HUES64 (cell line): ENCODE measurements around the gene RNPEP.

Experiments used
- H3K27ac ChIP-seq: 2 replicates; pipeline ENCODE4 v1.7.0; 2013; ENCODE audit warnings: low read depth, low read length, inconsistent platforms
- H3K27me3 ChIP-seq: 2 replicates; pipeline ENCODE4 v1.6.1; 2013; ENCODE audit warnings: mild to moderate bottlenecking, low read length; ENCODE audit not compliant: insufficient read depth
- H3K36me3 ChIP-seq: 2 replicates; pipeline ENCODE4 v1.6.1; 2013; ENCODE audit warnings: mild to moderate bottlenecking, low read length; ENCODE audit not compliant: insufficient read depth
- H3K4me1 ChIP-seq: 2 replicates; pipeline ENCODE4 v1.6.1; 2013; ENCODE audit warnings: mild to moderate bottlenecking, low read length, moderate library complexity; ENCODE audit not compliant: insufficient read depth
- H3K4me3 ChIP-seq: 2 replicates; pipeline ENCODE4 v1.5.1; 2013; ENCODE audit warnings: mild to moderate bottlenecking, low read length, moderate library complexity
- H3K9ac ChIP-seq: 2 replicates; pipeline ENCODE4 v1.6.1; 2013; ENCODE audit warnings: mild to moderate bottlenecking, low read depth, low read length
- H3K9me3 ChIP-seq: 2 replicates; pipeline ENCODE4 v1.6.1; 2013; ENCODE audit warnings: low read depth, low read length; ENCODE audit not compliant: insufficient read depth
- WGBS: fragments of 150-250, 120-280 bp; methylation state at CpG from one replicate; pipeline ENCODE4 v1.1.7; 2013; ENCODE audit warnings: missing lambda C conversion rate; 5-methylcytosine and 5-hydroxymethylcytosine counted together

Gene RNPEP

DNA sequence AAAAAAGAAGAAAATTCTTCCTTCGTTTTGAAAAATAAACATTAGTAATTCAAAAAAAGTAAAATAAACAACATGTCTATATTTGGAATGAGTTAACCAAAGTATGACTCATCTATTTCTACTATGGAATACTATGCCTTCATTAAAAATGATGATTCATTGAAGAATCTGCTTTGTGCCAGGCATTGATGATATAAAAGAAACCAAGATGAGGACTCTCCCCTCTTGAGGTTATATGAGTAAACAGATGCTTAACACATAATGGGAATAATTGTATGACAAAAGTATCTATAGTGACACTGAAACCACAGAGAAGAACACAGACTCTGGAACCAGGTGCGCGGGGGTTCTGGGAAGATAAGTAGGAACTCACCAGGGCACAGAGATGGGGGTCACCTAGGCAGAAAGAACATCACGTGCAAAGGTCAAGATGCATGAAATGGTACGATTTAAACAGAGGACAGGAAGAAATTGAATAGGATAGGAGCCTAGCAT lies 46.8 kb downstream of the RNPEP start:
- H3K27ac ChIP-seq, result no peak overlapping the region
- no peak overlapping the region for H3K9ac ChIP-seq
- H3K4me3 ChIP-seq, result no peak overlapping the region
- 95% methylated on average over 4 of the region's 5 CpGs for WGBS
- no peaks in the 10 kb centered on the region for H3K4me1 ChIP-seq
- H3K9me3 ChIP-seq, result no peaks in the 10 kb centered on the region
- H3K36me3 ChIP-seq, result no peaks in the 10 kb centered on the region
- no peaks in the 10 kb centered on the region for H3K27me3 ChIP-seq

GRCh38 chr1:202029727-202030126 lies 47.3 kb downstream of the RNPEP start:
- no peak overlapping the region for H3K27ac ChIP-seq
- no peaks in the 10 kb centered on the region for H3K36me3 ChIP-seq
- no peak overlapping the region for H3K9ac ChIP-seq
- no peak overlapping the region for H3K4me3 ChIP-seq
- WGBS, result 89% methylated on average over 2 of the region's 2 CpGs
- H3K27me3 ChIP-seq, result no peaks in the 10 kb centered on the region
- H3K4me1 ChIP-seq, result no peaks in the 10 kb centered on the region
- no peaks in the 10 kb centered on the region for H3K9me3 ChIP-seq

DNA sequence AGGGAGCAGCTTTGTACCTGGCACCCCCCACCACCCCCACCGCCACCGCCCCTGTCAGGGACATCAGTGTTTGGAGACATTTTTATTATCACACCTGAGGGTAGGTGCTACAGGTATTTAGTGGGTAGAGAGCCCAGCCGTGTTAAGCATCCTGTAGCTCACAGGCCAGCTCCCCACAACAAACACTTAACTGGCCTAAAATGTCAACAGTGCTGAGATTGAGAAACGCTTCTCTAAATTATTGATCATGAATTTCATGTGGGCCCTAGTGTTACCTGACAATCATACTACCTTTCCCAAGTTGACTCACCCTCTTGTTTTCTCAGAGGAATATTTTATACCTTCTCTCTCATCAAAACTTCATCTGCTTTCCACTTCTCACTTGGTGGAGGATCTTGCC lies 49.3 kb downstream of the RNPEP start:
- Histone ChIP-seq H3K27ac (no peak overlapping the region), H3K36me3 (no peaks in the 10 kb centered on the region), H3K9ac (no peak overlapping the region), H3K4me1 (no peaks in the 10 kb centered on the region), H3K4me3 (no peak overlapping the region), H3K27me3 (no peaks in the 10 kb centered on the region), H3K9me3 (no peaks in the 10 kb centered on the region)
- 90% methylated on average over 2 of the region's 4 CpGs for WGBS

- WGBS, result 84% methylated on average over 7 of the region's 7 CpGs
- no peaks in the 10 kb centered on the region for H3K27me3 ChIP-seq
- no peaks in the 10 kb centered on the region for H3K9me3 ChIP-seq
- H3K4me3 ChIP-seq, result no peak overlapping the region
- H3K27ac ChIP-seq, result no peak overlapping the region
- no peaks in the 10 kb centered on the region for H3K36me3 ChIP-seq
- H3K4me1 ChIP-seq, result no peaks in the 10 kb centered on the region
- no peak overlapping the region for H3K9ac ChIP-seq
These were observed 51.8 kb downstream of the RNPEP start for GRCh38 chr1:202034149-202034682.

DNA sequence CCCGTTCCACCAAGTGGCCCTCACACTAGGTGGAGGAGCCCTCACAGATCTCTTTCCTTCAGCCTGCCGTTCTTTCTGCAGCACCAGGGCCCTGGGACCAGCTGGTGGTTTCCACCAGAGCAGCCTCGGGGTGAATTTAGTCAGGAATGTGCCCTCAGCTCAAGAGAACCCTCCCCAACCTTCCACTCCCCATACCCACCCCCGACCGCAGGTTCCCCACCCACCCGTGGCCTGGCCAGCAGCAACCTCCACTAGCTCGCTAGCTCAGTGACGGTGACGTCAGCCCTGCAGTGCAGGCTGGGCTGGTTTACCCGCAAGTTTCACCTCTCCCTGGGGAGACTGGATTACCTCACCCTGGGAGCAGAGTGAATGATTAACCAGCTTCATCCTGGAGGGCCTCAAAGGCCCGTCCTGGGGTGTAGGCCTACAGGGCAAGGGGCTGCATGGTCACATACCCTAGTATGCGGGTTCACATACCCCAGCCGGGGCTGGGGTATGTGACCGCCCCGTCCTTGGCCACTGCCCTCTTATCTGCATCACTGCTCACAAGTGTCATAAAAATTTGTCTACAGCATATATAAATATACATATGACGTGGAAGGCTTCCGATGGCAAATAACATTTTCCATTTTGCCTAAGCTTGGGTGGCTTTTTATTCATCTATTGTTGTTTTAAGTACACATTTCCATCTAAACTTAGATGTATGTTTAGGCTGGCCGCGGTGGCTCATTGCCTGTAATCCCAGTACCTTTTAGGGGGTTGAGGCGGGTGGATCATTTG lies 52.4 kb downstream of the RNPEP start:
- 73% methylated on average over 18 of the region's 20 CpGs for WGBS
- Histone ChIP-seq H3K27me3 (no peaks in the 10 kb centered on the region), H3K36me3 (no peaks in the 10 kb centered on the region), H3K9me3 (no peaks in the 10 kb centered on the region), H3K4me3 (no peak overlapping the region), H3K27ac (no peak overlapping the region), H3K4me1 (no peaks in the 10 kb centered on the region), H3K9ac (no peak overlapping the region)

DNA sequence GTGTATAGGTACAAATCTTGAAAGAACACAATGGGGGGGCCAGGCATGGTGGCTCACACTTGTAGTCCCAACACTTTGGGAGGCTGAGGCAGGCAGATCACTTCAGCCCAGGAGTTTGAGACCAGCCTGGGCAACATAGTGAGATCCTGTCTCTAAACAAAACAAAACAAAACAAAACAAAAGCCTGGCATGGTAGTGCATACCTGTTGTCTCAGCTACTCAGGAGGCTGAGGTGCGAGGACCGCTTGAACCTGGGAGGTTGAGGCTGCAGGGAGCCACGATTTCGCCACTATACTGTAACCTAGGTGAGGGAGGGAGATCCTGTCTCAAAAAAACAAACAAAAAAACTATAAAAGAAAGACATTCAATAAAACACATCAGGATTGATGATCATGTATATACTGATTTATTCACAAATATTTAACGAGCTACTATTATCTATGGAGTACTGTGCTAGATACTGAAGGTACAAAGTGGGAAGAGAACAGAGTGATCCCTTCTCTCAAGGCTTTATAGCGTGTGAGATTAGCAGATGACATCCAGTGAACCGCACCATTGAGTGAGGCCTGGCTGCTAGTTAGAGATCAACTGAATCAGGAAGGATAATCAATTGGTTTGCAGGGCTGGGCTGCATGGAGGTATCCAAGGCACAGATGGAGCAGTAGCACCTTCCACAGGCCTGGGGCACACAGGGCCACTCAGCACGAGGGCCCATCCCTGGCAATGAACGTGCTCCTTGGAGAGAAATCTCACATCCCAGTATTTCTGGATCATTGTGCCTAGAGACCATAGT lies 54.3 kb downstream of the RNPEP start:
- Histone ChIP-seq H3K4me3 (no peak overlapping the region), H3K9ac (no peak overlapping the region), H3K27ac (no peak overlapping the region), H3K27me3 (no peaks in the 10 kb centered on the region), H3K9me3 (no peaks in the 10 kb centered on the region), H3K36me3 (no peaks in the 10 kb centered on the region), H3K4me1 (no peaks in the 10 kb centered on the region)
- 95% methylated on average over 8 of the region's 9 CpGs for WGBS

- H3K27ac ChIP-seq, result no peak overlapping the region
- H3K4me3 ChIP-seq, result no peak overlapping the region
- H3K9me3 ChIP-seq, result no peaks in the 10 kb centered on the region
- H3K9ac ChIP-seq, result no peak overlapping the region
- no peaks in the 10 kb centered on the region for H3K27me3 ChIP-seq
- 97% methylated on average over 4 of the region's 4 CpGs for WGBS
- H3K36me3 ChIP-seq, result no peaks in the 10 kb centered on the region
- no peaks in the 10 kb centered on the region for H3K4me1 ChIP-seq
These were observed 55.4 kb downstream of the RNPEP start for GRCh38 chr1:202037706-202038296.

- H3K9me3 ChIP-seq, result no peaks in the 10 kb centered on the region
- no peak overlapping the region for H3K27ac ChIP-seq
- H3K4me3 ChIP-seq, result no peak overlapping the region
- WGBS, result 87% methylated on average over 2 of the region's 2 CpGs
- no peak overlapping the region for H3K9ac ChIP-seq
- H3K4me1 ChIP-seq, result no peaks in the 10 kb centered on the region
- no peaks in the 10 kb centered on the region for H3K27me3 ChIP-seq
- H3K36me3 ChIP-seq, result no peaks in the 10 kb centered on the region
These were observed 56.4 kb downstream of the RNPEP start for GRCh38 chr1:202038688-202039346.

DNA sequence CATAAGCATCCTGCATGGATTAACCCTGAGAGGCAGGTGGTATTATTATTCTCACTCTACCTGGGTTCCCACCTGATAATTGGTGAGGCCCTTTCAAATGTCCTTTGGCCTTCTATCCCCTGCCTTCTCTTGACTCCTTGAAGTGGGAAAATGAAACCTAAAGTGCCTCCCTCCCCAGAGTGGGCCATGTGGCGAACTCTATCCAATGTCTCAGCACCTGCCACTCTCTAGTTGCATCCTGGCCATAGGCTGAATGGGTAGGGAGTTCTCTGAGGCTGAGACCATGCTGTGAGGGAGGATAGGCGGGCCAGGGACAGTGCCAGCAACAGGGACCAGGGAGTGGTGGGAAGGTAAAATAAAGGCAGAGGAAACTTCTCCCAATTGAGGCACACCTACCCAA lies 63.3 kb downstream of the RNPEP start:
- Histone ChIP-seq H3K9me3 (no peaks in the 10 kb centered on the region), H3K4me1 (no peaks in the 10 kb centered on the region), H3K9ac (no peak overlapping the region), H3K27ac (no peak overlapping the region), H3K4me3 (no peak overlapping the region), H3K36me3 (no peaks in the 10 kb centered on the region), H3K27me3 (no peaks in the 10 kb centered on the region)
- 90% methylated on average over 2 of the region's 2 CpGs for WGBS

DNA sequence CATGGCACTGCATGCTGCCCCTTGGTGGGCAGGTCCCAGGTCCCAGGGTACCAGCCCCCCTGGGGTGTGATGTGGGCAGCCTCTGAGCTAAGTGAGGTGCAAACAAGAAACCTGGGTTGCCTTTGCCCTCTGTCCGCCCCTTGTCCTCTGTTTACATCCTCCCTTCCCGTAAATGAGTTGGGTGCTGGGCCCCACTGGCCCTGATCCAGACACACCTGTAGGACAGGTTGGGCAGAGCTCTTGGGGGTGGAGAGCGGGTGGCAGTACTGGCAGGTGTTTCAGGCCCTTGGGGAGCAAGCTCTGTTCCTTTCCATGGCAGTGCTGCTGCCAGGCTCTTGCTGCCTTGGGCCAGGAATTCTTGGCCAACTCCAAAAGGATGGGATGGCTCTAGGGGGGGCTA lies 63.8 kb downstream of the RNPEP start:
- Histone ChIP-seq H3K9me3 (no peaks in the 10 kb centered on the region), H3K4me3 (no peak overlapping the region), H3K36me3 (no peaks in the 10 kb centered on the region), H3K27ac (no peak overlapping the region), H3K4me1 (no peaks in the 10 kb centered on the region), H3K27me3 (no peaks in the 10 kb centered on the region), H3K9ac (no peak overlapping the region)
- 88% methylated on average over 3 of the region's 3 CpGs for WGBS
